GM18498 (cell line): ENCODE results near the gene CPT2.

Experiments
- ATAC-seq: cut with Tn5 transposase; IDR thresholded peaks from one replicate; pipeline ENCODE4 v1.9.1; 2021; ENCODE audit warnings: mild to moderate bottlenecking, moderate library complexity; ENCODE audit not compliant: unreplicated experiment

Gene CPT2

GRCh38 chr1:53196485-53197290 is at the start of gene CPT2:
CPT2 (plus strand) TSS chr1:53196824; CDS start chr1:53196944, 120 bp downstream.
- peak; percentile 99 for ATAC-seq

- no peak for ATAC-seq
Measured at GRCh38 chr1:53147174-53147573, 49.5 kb upstream of the CPT2 start.

- ATAC-seq, result no peak
Measured at GRCh38 chr1:53148123-53148522, 48.5 kb upstream of the CPT2 start.

- ATAC-seq, result no peak
Measured at GRCh38 chr1:53153752-53154151, 42.9 kb upstream of the CPT2 start.

GRCh38 chr1:53154859-53155438 is 41.7 kb upstream of the CPT2 start:
- no peak for ATAC-seq

GRCh38 chr1:53155534-53155933 is 41.1 kb upstream of the CPT2 start:
- no peak for ATAC-seq

GRCh38 chr1:53155945-53156344 is 40.7 kb upstream of the CPT2 start:
- ATAC-seq, result no peak

GRCh38 chr1:53156783-53157182 is 39.8 kb upstream of the CPT2 start:
- no peak for ATAC-seq

- no peak for ATAC-seq
Measured at GRCh38 chr1:53158900-53159299, 37.7 kb upstream of the CPT2 start.

- no peak for ATAC-seq
Measured at GRCh38 chr1:53160924-53161378, 35.7 kb upstream of the CPT2 start.

- no peak for ATAC-seq
Measured at GRCh38 chr1:53162621-53163020, 34.0 kb upstream of the CPT2 start.

- no peak for ATAC-seq
Measured at GRCh38 chr1:53163291-53163768, 33.3 kb upstream of the CPT2 start.

GRCh38 chr1:53165408-53165961 is 31.1 kb upstream of the CPT2 start:
- no peak for ATAC-seq

- no peak for ATAC-seq
Measured at GRCh38 chr1:53166366-53166765, 30.3 kb upstream of the CPT2 start.

GRCh38 chr1:53166912-53167311 is 29.7 kb upstream of the CPT2 start:
- ATAC-seq, result no peak

- no peak for ATAC-seq
Measured at GRCh38 chr1:53172426-53173128, 24.0 kb upstream of the CPT2 start.

GRCh38 chr1:53174971-53175913 is 21.4 kb upstream of the CPT2 start:
- no peak for ATAC-seq

- no peak for ATAC-seq
Measured at GRCh38 chr1:53176452-53177208, 20.0 kb upstream of the CPT2 start.

- no peak for ATAC-seq
Measured at GRCh38 chr1:53180226-53180625, 16.4 kb upstream of the CPT2 start.

- no peak for ATAC-seq
Measured at GRCh38 chr1:53180951-53181350, 15.7 kb upstream of the CPT2 start.
